ENCODE measurements around the gene SHISAL2A. TPM values are rescaled to one million over a fixed set of nuclear protein-coding genes. Genes with fewer than 3 reads are reported as not detected.

SHISAL2A gene
- total and polyA plus RNA-seq, 2 of the 8 experiments (the other 6 are each of a cell fraction or from before 2014, with no cell fraction given), result 0.74 to 2.1 TPM

GRCh38 chr1:52654063-52654462 lies 21.1 kb downstream of the SHISAL2A start:
- no peaks in the 10 kb centered on the region for H3K36me3 ChIP-seq (ENCODE audit: control insufficient read depth in 2 of 4, insufficient read depth in 4 of 4, low read length in 3 of 4)

More at GRCh38 chr1:52654063-52654462, 21.1 kb downstream of the SHISAL2A start:
- no peak overlapping the region for H4K91ac ChIP-seq (replicated peaks; ENCODE audit: insufficient read length, low read length)
- FAIRE-seq (no peak), DNase-seq (ENCODE audit: low read depth in 1 of 2, low spot score in 2 of 2) (no peak)
- H2BK5ac ChIP-seq (ENCODE audit: low read depth, low read length), result no peak overlapping the region
- H3K23me2 ChIP-seq (ENCODE audit: low read depth, low read length), result no peaks in the 10 kb centered on the region
- H3K23ac ChIP-seq (ENCODE audit: insufficient read length), result no peak overlapping the region
- H2BK20ac ChIP-seq (ENCODE audit: low read length), result no peak overlapping the region
- H4K8ac ChIP-seq (ENCODE audit: extremely low read depth, insufficient read depth, low read length), result no peak overlapping the region
- H2BK15ac ChIP-seq (ENCODE audit: low read length), result no peak overlapping the region
- H3K9ac ChIP-seq (replicated peaks in 1 of 4; ENCODE audit: extremely low read depth in 1 of 4, low read depth in 3 of 4, low read length in 3 of 4), result no peak overlapping the region
- no peak overlapping the region for H3K14ac ChIP-seq (ENCODE audit: insufficient read length)
- H3K56ac ChIP-seq (replicated peaks; ENCODE audit: insufficient read length, low read depth, low read length), result no peak overlapping the region
- H4K5ac ChIP-seq (ENCODE audit: insufficient read length, low read depth, low read length), result no peak overlapping the region
- no peak overlapping the region for H2BK12ac ChIP-seq (ENCODE audit: low read depth, low read length)
- CTCF ChIA-PET (ENCODE audit: partially characterized antibody), result no interaction called here
- no peaks in the 10 kb centered on the region for H4K20me1 ChIP-seq (replicated peaks in 1 of 2; ENCODE audit: control insufficient read depth in 1 of 2, insufficient read depth in 2 of 2, low read length in 2 of 2)
- H3K27ac ChIP-seq (ENCODE audit: low read depth, low read length), result no peak overlapping the region
- no peaks in the 10 kb centered on the region; a peak in 2 of 7 replicates for H3K4me1 ChIP-seq (replicated peaks in 1 of 4; ENCODE audit: control insufficient read depth in 3 of 4, insufficient read depth in 4 of 4, low read length in 3 of 4)
- no peak overlapping the region for H3K4ac ChIP-seq (replicated peaks; ENCODE audit: insufficient read length, low read depth, low read length)
- no peaks in the 10 kb centered on the region for H3K79me1 ChIP-seq (ENCODE audit: low read depth, low read length)
- TF ChIP-seq RNF2 (IDR thresholded peaks at IDR 0.05; ENCODE audit: borderline replicate concordance, low read depth, low read length, missing control alignments, poor library complexity, severe bottlenecking), result no peak
- H3K4me3 ChIP-seq (ENCODE audit: extremely low read depth in 1 of 4, insufficient read depth in 2 of 4, low read depth in 3 of 4, low read length in 4 of 4), result no peak overlapping the region
- H3K9me3 ChIP-seq (ENCODE audit: insufficient read depth in 2 of 2, low read depth in 1 of 2, low read length in 1 of 2), result no peaks in the 10 kb centered on the region
- POLR2A ChIA-PET (ENCODE audit: partially characterized antibody), result interaction anchor here (1.2 kb wide), 1 partner anchor 80 kb away, joined by 3 read pairs; no protein-coding TSS in a partner anchor
- H2AK5ac ChIP-seq (ENCODE audit: low read depth, low read length), result no peak overlapping the region
- no peak overlapping the region for H3K4me2 ChIP-seq (ENCODE audit: insufficient read depth in 1 of 2, low read depth in 2 of 2, low read length in 2 of 2)
- no peaks in the 10 kb centered on the region for H3K79me2 ChIP-seq (ENCODE audit: control insufficient read depth in 1 of 2, insufficient read depth in 2 of 2, low read length in 2 of 2)
- H2AFZ ChIP-seq (ENCODE audit: low read length), result no peak overlapping the region
- no peaks in the 10 kb centered on the region for H3K27me3 ChIP-seq (replicated peaks in 1 of 4; ENCODE audit: control insufficient read depth in 3 of 4, extremely low read depth in 1 of 4, insufficient read depth in 3 of 4, low read length in 3 of 4)
- H2BK120ac ChIP-seq (replicated peaks; ENCODE audit: low read depth, low read length), result no peak overlapping the region
- H3K18ac ChIP-seq (ENCODE audit: extremely low read depth, low read length), result no peak overlapping the region

All from H1 (cell line).